B cell (primary cell): ENCODE data around the gene TEDC2. TPM values are rescaled to one million over a fixed set of nuclear protein-coding genes. Genes with fewer than 3 reads are reported as not detected.

Experiments used
- ATAC-seq: fragments of 200-7000 bp; cut with Tn5 transposase; one replicate; pipeline ENCODE4 v1.10.0; 2021; ENCODE audit warnings: low read depth, mild to moderate bottlenecking, moderate number of reproducible peaks, moderate library complexity
- CTCF ChIA-PET: fragments of 350-600 bp; sonication (Branson Sonifier 250); formaldehyde crosslinking; loops from one replicate; lab custom pipeline; 2021; ENCODE audit warnings: antibody characterized with exemption, inconsistent platforms; lab: Charles Lee
- POLR2A ChIA-PET: fragments of 350-600 bp; sonication (Branson Sonifier 250); formaldehyde crosslinking; loops from one replicate; lab custom pipeline; 2021; ENCODE audit warnings: antibody characterized with exemption; lab: Charles Lee
- DNase-seq: peaks from one replicate; pipeline ENCODE4 v3.0.0; 2013
- H2AFZ ChIP-seq: 2 replicates; pipeline ENCODE4 v1.6.1; 2012; ENCODE audit warnings: mild to moderate bottlenecking, low read depth, low read length; ENCODE audit not compliant: insufficient read depth, poor library complexity, severe bottlenecking
- H3K27ac ChIP-seq, 2 donors: 1 replicate in 1 of 2; 2 replicates in 1 of 2; pipeline ENCODE4 v1.5.1; 2012 to 2013; ENCODE audit warnings: low read length in 2 of 2, mild to moderate bottlenecking in 2 of 2, moderate library complexity in 1 of 2
- H3K27me3 ChIP-seq, 4 experiments: fragments of 200-600 bp in 1 of 4; sonication (generic) in 1 of 4; replicated peaks in 1 of 4; 1 replicate in 2 of 4; 2 replicates in 2 of 4; pipeline versions ENCODE4 v1.6.1 to v1.7.0; 2013 to 2016; ENCODE audit warnings: low read length in 3 of 4, mild to moderate bottlenecking in 2 of 4, mixed read lengths in 1 of 4, moderate library complexity in 1 of 4; ENCODE audit not compliant: insufficient read depth in 4 of 4, control insufficient read depth in 3 of 4; ENCODE audit errors: control extremely low read depth in 1 of 4
- H3K36me3 ChIP-seq, 2 experiments: replicated peaks in 1 of 2; 1 replicate in 1 of 2; 2 replicates in 1 of 2; pipeline versions ENCODE4 v1.6.1 to v1.7.1; 2013; ENCODE audit warnings: low read length in 1 of 2; ENCODE audit not compliant: insufficient read depth in 2 of 2, control insufficient read depth in 1 of 2; ENCODE audit errors: control extremely low read depth in 1 of 2, extremely low read depth in 1 of 2
- H3K4me1 ChIP-seq, 2 donors: fragments of 200-600 bp in 1 of 2; sonication (generic) in 1 of 2; 1 replicate in 1 of 2; 2 replicates in 1 of 2; pipeline versions ENCODE4 v1.5.1 to v1.6.1; 2013 to 2017; ENCODE audit warnings: low read length in 2 of 2; ENCODE audit not compliant: control insufficient read depth in 2 of 2, insufficient read depth in 2 of 2
- H3K4me2 ChIP-seq: replicated peaks from 2 replicates; pipeline ENCODE3; 2012; ENCODE audit warnings: mild to moderate bottlenecking, low read depth, low read length; ENCODE audit not compliant: poor library complexity, severe bottlenecking
- H3K4me3 ChIP-seq, 5 experiments: fragments of 200-600 bp in 1 of 5; sonication (generic) in 1 of 5; 1 replicate in 3 of 5; 2 replicates in 2 of 5; pipeline versions ENCODE4 v1.5.1 to v1.7.0; 2011 to 2016; ENCODE audit warnings: low read length in 4 of 5, mild to moderate bottlenecking in 4 of 5, low read depth in 2 of 5, control low read depth in 1 of 5, moderate library complexity in 1 of 5; ENCODE audit not compliant: insufficient read depth in 1 of 5; ENCODE audit errors: control extremely low read depth in 1 of 5, extremely low read depth in 1 of 5
- H3K79me2 ChIP-seq: fragments of 200-600 bp; sonication (generic); one replicate; pipeline ENCODE4 v1.6.0; 2016; ENCODE audit warnings: low read length; ENCODE audit not compliant: control insufficient read depth, insufficient read depth
- H3K9ac ChIP-seq: fragments of 200-600 bp; sonication (generic); 2 replicates; pipeline ENCODE4 v1.6.1; 2017; ENCODE audit warnings: mild to moderate bottlenecking, low read length, moderate library complexity
- H3K9me3 ChIP-seq, 3 donors: one replicate each; pipeline versions ENCODE4 v1.6.1 to v1.7.1; 2013; ENCODE audit warnings: low read length in 2 of 3; ENCODE audit not compliant: control insufficient read depth in 2 of 3, insufficient read depth in 1 of 3; ENCODE audit errors: control extremely low read depth in 1 of 3
- H4K20me1 ChIP-seq: 2 replicates; pipeline ENCODE4 v1.6.0; 2012; ENCODE audit warnings: mild to moderate bottlenecking, low read length; ENCODE audit not compliant: insufficient read depth, control insufficient read depth, poor library complexity, severe bottlenecking
- H3K27ac Mint-ChIP-seq: one replicate; pipeline ENCODE4 v1.8.0; 2021; ENCODE audit warnings: mixed read lengths
- H3K27me3 Mint-ChIP-seq: one replicate; pipeline ENCODE4 v1.8.0; 2021; ENCODE audit warnings: mixed read lengths
- H3K4me1 Mint-ChIP-seq: one replicate; pipeline ENCODE4 v1.8.0; 2021; ENCODE audit warnings: mixed read lengths
- H3K4me3 Mint-ChIP-seq: one replicate; pipeline ENCODE4 v1.8.0; 2021; ENCODE audit warnings: mixed read lengths
- H3K9me3 Mint-ChIP-seq: one replicate; pipeline ENCODE4 v1.8.0; 2022; ENCODE audit warnings: mixed read lengths; ENCODE audit not compliant: insufficient read depth
- CTCF ChIP-seq: fragments of 200-600 bp; IDR thresholded peaks from one replicate; pipeline ENCODE4 v1.8.0; 2022; ENCODE audit warnings: antibody characterized with exemption, mild to moderate bottlenecking
- EZH2 ChIP-seq: IDR thresholded peaks from 2 replicates; pipeline ENCODE4 v1.6.1; 2012; ENCODE audit warnings: borderline replicate concordance, low read depth, mild to moderate bottlenecking, moderate library complexity, low read length; ENCODE audit not compliant: insufficient read depth, poor library complexity, severe bottlenecking
- WGBS: methylation state at CpG from one replicate; pipeline ENCODE4 v1.1.5; 2013; ENCODE audit warnings: missing lambda C conversion rate; ENCODE audit not compliant: insufficient coverage; 5-methylcytosine and 5-hydroxymethylcytosine counted together
- intact Hi-C: fragments of 100-400 bp; cut with micrococcal nuclease; formaldehyde crosslinking; loops from one replicate; pipeline ENCODE4 v1.10.0; 2022
- polyA plus RNA-seq: library from polyadenylated mRNA; depleted of rRNA; stranded (reverse); fragments of >200 nt; gene quantifications from 2 replicates; pipeline ENCODE4 v1.2.3, GENCODE V29; 2012
- total RNA-seq, 2 donors: library from RNA; stranded (reverse); fragments of 120-200 nt in 1 of 2; gene quantifications; 1 replicate in 1 of 2; 2 replicates in 1 of 2; pipeline versions ENCODE4 v1.2.3 to v1.2.4, GENCODE V29; 2013 to 2022

The TEDC2 gene
- total and polyA plus RNA-seq, 2 donors (not counting 1 experiment from before 2014, with no cell fraction given), result 1.1 to 2.9 TPM

DNA sequence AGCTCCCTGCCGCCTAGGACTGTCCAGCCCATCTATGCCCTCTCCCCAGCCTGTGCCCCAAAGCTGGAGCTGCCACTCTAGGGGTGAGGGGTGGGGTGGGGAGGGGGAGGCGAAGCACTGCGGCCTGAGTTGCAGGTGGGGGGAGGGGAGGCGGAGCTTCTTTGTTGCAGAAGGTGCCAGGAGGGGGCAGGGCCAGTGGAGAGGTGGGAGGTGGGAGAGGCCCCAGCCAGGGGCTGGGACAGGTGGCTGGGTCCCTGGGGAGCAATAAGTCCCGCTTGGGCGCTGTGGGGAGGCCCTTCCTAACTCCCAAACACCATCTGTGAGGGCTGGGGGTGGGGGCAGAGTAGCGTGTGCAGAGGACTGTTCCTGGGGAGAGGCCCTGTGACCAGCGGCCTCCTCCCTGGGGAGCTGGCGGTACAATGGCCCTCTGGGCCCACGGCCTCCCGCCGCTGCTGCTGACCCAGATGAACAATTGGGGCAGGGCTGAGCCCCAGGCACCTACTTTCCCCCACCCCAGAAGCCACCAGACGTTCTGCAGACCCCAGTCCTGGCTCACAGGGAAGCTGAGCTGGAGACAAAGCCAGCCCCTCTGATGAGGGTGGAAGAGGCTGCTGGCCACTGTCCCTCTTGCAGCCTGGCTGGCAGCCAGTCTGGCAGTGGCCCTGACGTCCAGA, 9.0 kb downstream of the TEDC2 start:
- H3K4me2 ChIP-seq, result peak overlapping the region; percentile 97
- H3K9me3 ChIP-seq, result no peaks in the 10 kb centered on the region
- H3K4me3 ChIP-seq, result peak overlapping the region in 3 of 5 experiments; percentile 41 to 55 (median 43)
- H2AFZ ChIP-seq, result no peak overlapping the region
- CTCF ChIA-PET, result interaction anchor here (1.2 to 2.1 kb wide), 4 partner anchors 9 to 44 kb away, joined by 3 to 6 read pairs (median 4); partner anchors contain the start of gene TEDC2
- H3K27ac Mint-ChIP-seq, result peak overlapping the region; percentile 41
- intact Hi-C loops, result no loop called here
- peaks cover 22% of the 10 kb centered on the region for H3K27me3 Mint-ChIP-seq
- H3K27ac ChIP-seq, result no peak overlapping the region
- H3K79me2 ChIP-seq, result peaks cover 3% of the 10 kb centered on the region
- DNase-seq (peak; percentile 68), ATAC-seq (peak; percentile 79)
- peaks cover 42% of the 10 kb centered on the region for H3K4me1 Mint-ChIP-seq
- no peak for TF ChIP-seq CTCF
- no peak for TF ChIP-seq EZH2
- WGBS, result under 1% methylated on average over 11 of the region's 14 CpGs
- peak overlapping the region; percentile 66 for H3K9ac ChIP-seq
- peaks cover 36% of the 10 kb centered on the region for H4K20me1 ChIP-seq
- H3K4me3 Mint-ChIP-seq, result peak overlapping the region; percentile 79
- peaks cover 0 to 53% (median 33%) of the 10 kb centered on the region in 4 experiments for H3K27me3 ChIP-seq
- POLR2A ChIA-PET, result interaction anchor here (1.8 kb wide), 1 partner anchor 9 kb away, joined by 11 read pairs; the partner anchor contains the start of gene TEDC2
- H3K9me3 Mint-ChIP-seq, result no peaks in the 10 kb centered on the region
- H3K36me3 ChIP-seq, result no peaks in the 10 kb centered on the region
- H3K4me1 ChIP-seq, result peaks cover 56 to 67% of the 10 kb centered on the region in 2 donors
